ENCODE measurements around the gene TNKS1BP1. TPM values are rescaled to one million over a fixed set of nuclear protein-coding genes. Genes with fewer than 3 reads are reported as not detected.

TNKS1BP1 gene
- total and polyA plus RNA-seq, 2 of the 8 experiments (the other 6 are each of a cell fraction or from before 2014, with no cell fraction given): 50.0 to 122 TPM

DNA sequence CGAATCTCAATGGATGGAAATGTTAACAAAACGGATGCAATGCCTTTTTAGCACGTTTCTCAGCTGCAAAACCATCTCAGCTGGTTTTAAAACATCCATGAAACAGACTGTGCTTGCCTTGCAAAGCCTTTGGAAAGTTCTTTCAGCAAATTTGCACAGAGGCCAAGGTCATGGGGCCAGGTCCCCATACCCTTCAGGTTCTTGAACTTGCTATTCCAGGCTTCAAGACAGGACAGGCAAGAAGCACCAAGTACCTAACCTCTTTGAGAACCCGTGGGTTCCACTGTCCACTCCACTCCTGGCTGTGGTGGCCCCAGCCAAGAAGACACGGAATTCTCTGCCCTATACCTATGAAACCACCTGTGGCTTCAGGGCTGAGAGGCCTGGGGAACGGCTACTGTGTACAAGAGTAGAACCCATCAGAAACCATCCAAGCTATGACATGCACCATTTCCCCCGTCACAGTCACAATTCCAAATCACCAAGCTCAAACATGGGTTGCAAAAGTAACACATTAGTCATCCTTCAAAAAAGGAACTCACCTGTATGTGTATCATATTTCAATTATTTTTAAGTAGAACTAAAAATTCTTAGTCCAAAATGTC, 17.0 kb downstream of the TNKS1BP1 start:
- Histone ChIP-seq H2BK15ac (ENCODE audit: low read length) (no peak overlapping the region), H2BK120ac (replicated peaks; ENCODE audit: low read depth, low read length) (no peak overlapping the region), H3K4ac (replicated peaks; ENCODE audit: insufficient read length, low read depth, low read length) (no peak overlapping the region), H4K5ac (ENCODE audit: insufficient read length, low read depth, low read length) (no peak overlapping the region), H2AFZ (ENCODE audit: low read length) (no peak overlapping the region), H3K79me1 (ENCODE audit: low read depth, low read length) (peaks cover 28% of the 10 kb centered on the region), H3K18ac (ENCODE audit: extremely low read depth, low read length) (no peak overlapping the region), H2AK5ac (ENCODE audit: low read depth, low read length) (no peak overlapping the region), H3K4me3 (ENCODE audit: extremely low read depth in 1 of 4, insufficient read depth in 2 of 4, low read depth in 3 of 4, low read length in 4 of 4) (no peak overlapping the region), H4K20me1 (replicated peaks in 1 of 2; ENCODE audit: control insufficient read depth in 1 of 2, insufficient read depth in 2 of 2, low read length in 2 of 2) (peaks cover 11 to 16% of the 10 kb centered on the region in 2 experiments), H3K9ac (replicated peaks in 1 of 4; ENCODE audit: extremely low read depth in 1 of 4, low read depth in 3 of 4, low read length in 3 of 4) (no peak overlapping the region), H3K14ac (ENCODE audit: insufficient read length) (no peak overlapping the region), H3K56ac (replicated peaks; ENCODE audit: insufficient read length, low read depth, low read length) (no peak overlapping the region), H3K4me2 (ENCODE audit: insufficient read depth in 1 of 2, low read depth in 2 of 2, low read length in 2 of 2) (no peak overlapping the region), H3K27me3 (replicated peaks in 1 of 4; ENCODE audit: control insufficient read depth in 3 of 4, extremely low read depth in 1 of 4, insufficient read depth in 3 of 4, low read length in 3 of 4) (no peaks in the 10 kb centered on the region), H4K8ac (ENCODE audit: extremely low read depth, insufficient read depth, low read length) (no peak overlapping the region), H3K4me1 (replicated peaks in 1 of 4; ENCODE audit: control insufficient read depth in 3 of 4, insufficient read depth in 4 of 4, low read length in 3 of 4) (peaks cover 10 to 24% (median 14%) of the 10 kb centered on the region in 4 experiments), H3K23ac (ENCODE audit: insufficient read length) (no peak overlapping the region), H2BK20ac (ENCODE audit: low read length) (no peak overlapping the region), H3K79me2 (ENCODE audit: control insufficient read depth in 1 of 2, insufficient read depth in 2 of 2, low read length in 2 of 2) (peaks cover 0 to 58% of the 10 kb centered on the region in 2 experiments; a peak in 2 of 4 replicates), H4K91ac (replicated peaks; ENCODE audit: insufficient read length, low read length) (no peak overlapping the region), H3K27ac (ENCODE audit: low read depth, low read length) (no peak overlapping the region), H2BK12ac (ENCODE audit: low read depth, low read length) (no peak overlapping the region), H3K9me3 (ENCODE audit: insufficient read depth in 2 of 2, low read depth in 1 of 2, low read length in 1 of 2) (no peaks in the 10 kb centered on the region), H3K36me3 (ENCODE audit: control insufficient read depth in 2 of 4, insufficient read depth in 4 of 4, low read length in 3 of 4) (peaks cover 7 to 45% (median 21%) of the 10 kb centered on the region in 4 experiments), H2BK5ac (ENCODE audit: low read depth, low read length) (no peak overlapping the region), H3K23me2 (ENCODE audit: low read depth, low read length) (peaks cover 4% of the 10 kb centered on the region; the same call in 1 of the 2 replicates)
- CTCF ChIA-PET (ENCODE audit: partially characterized antibody): interaction anchor here (1.1 to 3.0 kb wide), 2 partner anchors 12 to 14 kb away, joined by 3 to 15 read pairs; no protein-coding TSS in a partner anchor
- DNase-seq (ENCODE audit: low read depth in 1 of 2, low spot score in 2 of 2) (no peak), FAIRE-seq (no peak)
- no peak for TF ChIP-seq SUZ12 (IDR thresholded peaks at IDR 0.05; ENCODE audit: low read length)
- TF ChIP-seq POLR2AphosphoS5 (IDR thresholded peaks at IDR 0.05; ENCODE audit: low read depth, low read length): 0 out of 2 replicates have a peak, but pooled peaks have one; percentile 2
- 90% methylated on average over 7 of the region's 7 CpGs; no CpG with 5 or more reads in 1 of the 2 experiments for WGBS, 2 experiments (ENCODE audit: extremely low coverage in 1 of 2, insufficient coverage in 1 of 2, insufficient read length in 1 of 2, insufficient replicate concordance in 2 of 2, low coverage in 1 of 2, low lambda C conversion rate in 2 of 2, missing lambda C conversion rate in 1 of 2)
- POLR2A ChIA-PET (ENCODE audit: partially characterized antibody): interaction anchor here (0.7 to 45.7 kb wide), 5 partner anchors 0 to 117 kb away, joined by 3 to 1279 read pairs (median 5); partner anchors contain the start of genes P2RX3, SSRP1 and TNKS1BP1
